AG09309 (cell line): ENCODE data around the gene ASTN2.
A peak's percentile ranks its signal among the peaks of the same experiment; 100 is the strongest.

Experiments
- DNase-seq: peaks from one replicate; pipeline ENCODE4 v3.0.0-alpha.2; 2010; ENCODE audit warnings: low read depth
- H3K4me3 ChIP-seq: 2 replicates; pipeline ENCODE4 v1.5.1; 2011; ENCODE audit warnings: mild to moderate bottlenecking, low read depth, low read length, moderate library complexity; ENCODE audit not compliant: control insufficient read depth
- CTCF ChIP-seq: IDR thresholded peaks from 2 replicates; pipeline ENCODE4 v1.5.1; 2011; ENCODE audit warnings: mild to moderate bottlenecking, low read depth, low read length, inconsistent platforms; ENCODE audit not compliant: insufficient read depth, control insufficient read depth; ENCODE audit errors: missing control alignments

ASTN2 gene

GRCh38 chr9:116951588-116952435 lies 463.0 kb downstream of the ASTN2 start:
- TF ChIP-seq CTCF: no peak
- H3K4me3 ChIP-seq: no peak overlapping the region
- peak; percentile 25 for DNase-seq

- no peak for DNase-seq
- H3K4me3 ChIP-seq: no peak overlapping the region
- no peak for TF ChIP-seq CTCF
Measured at GRCh38 chr9:116945817-116946216, 469.0 kb downstream of the ASTN2 start.

GRCh38 chr9:116944714-116945534 lies 469.9 kb downstream of the ASTN2 start:
- DNase-seq: no peak
- H3K4me3 ChIP-seq: no peak overlapping the region
- TF ChIP-seq CTCF: no peak

GRCh38 chr9:116943970-116944369 lies 470.9 kb downstream of the ASTN2 start:
- no peak for DNase-seq
- no peak for TF ChIP-seq CTCF
- no peak overlapping the region for H3K4me3 ChIP-seq

- DNase-seq: no peak
- no peak overlapping the region for H3K4me3 ChIP-seq
- no peak for TF ChIP-seq CTCF
Measured at GRCh38 chr9:116942593-116943061, 472.2 kb downstream of the ASTN2 start.

GRCh38 chr9:116941266-116941665 lies 473.6 kb downstream of the ASTN2 start:
- TF ChIP-seq CTCF: no peak
- no peak for DNase-seq
- no peak overlapping the region for H3K4me3 ChIP-seq
